Kidney (tissue), 14 donors: ENCODE data around the gene MAF. TPM values are rescaled to one million over a fixed set of nuclear protein-coding genes. Genes with fewer than 3 reads are reported as not detected.

Experiments
- DNase-seq, 5 donors: peaks; one replicate each; pipeline ENCODE4 v3.0.0-alpha.2; 2013 to 2020
- FAIRE-seq: peaks from 2 replicates; lab custom pipeline; 2012; peaks lifted over from hg19 to GRCh38; lab: Jason Lieb, UNC
- H3K27ac ChIP-seq, 2 donors: one replicate each; pipeline ENCODE4 v1.7.0; 2013; ENCODE audit warnings: low read depth in 2 of 2, low read length in 2 of 2, inconsistent platforms in 1 of 2
- H3K27me3 ChIP-seq: one replicate; pipeline ENCODE4 v1.7.1; 2013; ENCODE audit warnings: low read length, inconsistent platforms; ENCODE audit not compliant: control insufficient read depth, insufficient read depth
- H3K36me3 ChIP-seq, 3 donors: one replicate each; pipeline versions ENCODE4 v1.7.0 to v1.7.1; 2013; ENCODE audit warnings: low read length in 3 of 3, control low read depth in 1 of 3, inconsistent platforms in 1 of 3; ENCODE audit not compliant: insufficient read depth in 3 of 3, control insufficient read depth in 2 of 3
- H3K4me1 ChIP-seq, 3 donors: one replicate each; pipeline versions ENCODE4 v1.7.0 to v1.7.1; 2013; ENCODE audit warnings: low read length in 3 of 3, inconsistent platforms in 1 of 3, low read depth in 1 of 3; ENCODE audit not compliant: control insufficient read depth in 2 of 3, insufficient read depth in 2 of 3
- H3K4me3 ChIP-seq, 3 donors: one replicate each; pipeline versions ENCODE4 v1.7.0 to v1.8.1; 2013; ENCODE audit warnings: low read length in 3 of 3, control low read depth in 1 of 3, inconsistent platforms in 1 of 3
- H3K9ac ChIP-seq, 3 donors: one replicate each; pipeline versions ENCODE4 v1.7.0 to v1.7.1; 2013; ENCODE audit warnings: low read length in 3 of 3, control low read depth in 1 of 3, inconsistent platforms in 1 of 3
- H3K9me3 ChIP-seq, 3 donors: one replicate each; pipeline versions ENCODE4 v1.7.0 to v1.7.1; 2013; ENCODE audit warnings: low read length in 3 of 3, control low read depth in 1 of 3, inconsistent platforms in 1 of 3; ENCODE audit not compliant: control insufficient read depth in 2 of 3, insufficient read depth in 1 of 3
- CTCF ChIP-seq: IDR thresholded peaks from 3 replicates; pipeline ENCODE4 v1.5.1; 2012; ENCODE audit warnings: mild to moderate bottlenecking, moderate library complexity, borderline replicate concordance; ENCODE audit not compliant: insufficient read depth; ENCODE audit errors: extremely low read depth
- intact Hi-C: fragments of 100-400 bp; cut with DNase I; formaldehyde crosslinking; loops from one replicate; pipeline ENCODE4 v1.11.1; 2022
- polyA plus RNA-seq: library from polyadenylated mRNA; stranded (reverse); fragments of 350-450 nt; fragmentation: Illumina TruSeq; extraction: RNeasy Lipid Tissue Mini Kit (QIAGEN cat#74804); gene quantifications from one replicate; pipeline ENCODE4 v1.2.3, GENCODE V29; 2014; ENCODE audit warnings: low read depth, low replicate concordance; ENCODE audit not compliant: insufficient read depth
- total RNA-seq: library from RNA; stranded (reverse); fragmentation: NEBNext Ultra II Directional; extraction: Animal tissue kit (Norgen Biotek cat#: 25700); gene quantifications from one replicate; pipeline ENCODE4 v1.2.1, GENCODE V29; 2021
- donor health status: control.
- donor health status: control.
- donor health status: control.
- donor health status: control.
- donor health status: control.
- donor health status: DM: yes; HTN: yes; CAD: no.
- donor health status: Normal renal cell carcinoma (clear cell type).

The MAF gene
- total and polyA plus RNA-seq, 2 donors from 2014 or later = 47.1 to 70.1 TPM

DNA sequence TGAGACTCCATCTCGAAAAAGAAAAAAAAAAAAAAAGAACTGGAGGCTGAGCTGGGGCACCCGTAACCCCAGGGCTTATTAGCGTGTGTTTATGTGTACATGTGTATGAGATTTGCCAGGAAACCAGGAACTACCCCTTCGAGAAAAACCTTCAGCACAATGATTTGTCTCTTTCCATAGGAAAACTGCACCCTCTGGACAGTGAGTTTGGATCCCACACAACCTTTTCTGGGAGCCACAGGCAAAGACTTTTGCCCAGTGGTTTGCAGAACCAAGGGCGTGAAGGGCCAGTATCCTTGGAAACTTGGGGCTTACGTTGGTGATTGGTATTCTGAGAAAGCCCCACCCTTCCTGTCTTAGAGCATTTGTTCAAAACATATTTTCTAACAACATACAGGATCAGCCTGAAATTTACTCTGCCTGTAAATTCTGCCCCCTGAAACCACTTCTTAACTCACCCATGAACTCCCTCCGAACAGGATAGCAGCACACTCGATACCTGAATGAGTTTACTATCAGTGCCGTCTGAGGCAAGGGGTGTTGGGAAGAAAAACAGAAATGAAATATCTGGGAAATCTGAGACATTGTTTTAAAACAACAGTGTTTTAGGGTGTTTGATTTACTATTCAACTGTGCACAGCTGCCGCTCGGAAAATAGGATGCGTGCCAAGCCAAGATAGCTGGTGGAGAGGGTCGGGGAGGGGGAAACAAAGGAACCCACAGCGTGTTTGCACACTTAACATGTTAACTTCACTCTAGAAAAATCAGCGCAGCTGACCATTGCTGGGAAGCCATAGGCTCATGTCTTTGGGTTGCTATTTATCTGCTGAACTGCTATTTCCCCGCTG is 40.2 kb upstream of the MAF start:
- Histone ChIP-seq H3K9ac (no peak overlapping the region), H3K9me3 (no peaks in the 10 kb centered on the region), H3K36me3 (no peaks in the 10 kb centered on the region), H3K4me3 (peak overlapping the region in 2 of 3 donors; percentile 23 to 42), H3K27me3 (no peaks in the 10 kb centered on the region), H3K4me1 (peaks cover 0 to 2% (median 0%) of the 10 kb centered on the region in 3 donors), H3K27ac (no peak overlapping the region)
- no peak for TF ChIP-seq CTCF
- intact Hi-C loops = no loop called here
- DNase-seq = peak in 3 of 5 donors; percentile 62 to 70 (median 64)
- FAIRE-seq = no peak

DNA sequence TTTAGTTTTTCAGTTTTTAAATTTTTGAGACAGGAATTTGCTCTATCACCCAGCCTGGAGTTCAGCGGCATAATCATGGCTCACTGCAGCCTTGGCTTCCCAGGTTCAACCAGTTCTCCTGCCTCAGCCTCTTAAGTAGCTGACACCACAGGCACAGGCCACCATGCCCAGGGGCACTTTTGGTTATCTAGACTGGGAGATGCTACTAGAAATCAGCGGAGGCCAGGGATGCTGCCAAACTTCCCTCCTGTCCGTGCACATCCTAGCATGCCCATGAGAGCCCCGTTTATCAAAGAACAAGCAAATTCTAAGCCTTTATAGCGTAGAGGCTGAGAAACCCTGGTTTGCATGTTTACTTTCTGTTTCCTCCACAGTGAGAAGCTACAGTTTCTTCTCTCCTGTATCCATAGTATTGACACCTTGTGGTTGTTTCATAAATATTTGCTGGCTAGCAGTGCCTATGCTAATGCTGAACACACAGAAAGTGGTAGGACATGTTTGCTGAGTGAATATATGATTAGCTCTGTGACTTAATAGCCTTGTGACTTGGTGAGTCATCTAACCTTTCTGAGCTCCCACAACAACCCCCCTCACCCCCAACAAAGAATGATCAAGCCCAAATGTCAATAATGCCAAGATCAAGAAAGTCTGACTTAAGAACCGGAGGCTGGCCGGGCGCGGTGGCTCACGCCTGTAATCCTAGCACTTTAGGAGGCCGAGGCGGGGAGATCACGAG is 39.2 kb upstream of the MAF start:
- H3K9me3 ChIP-seq = no peaks in the 10 kb centered on the region
- no peak overlapping the region for H3K4me3 ChIP-seq
- intact Hi-C loops = no loop called here
- FAIRE-seq (no peak), DNase-seq (no peak)
- H3K4me1 ChIP-seq = peaks cover 0 to 2% (median 0%) of the 10 kb centered on the region in 3 donors
- no peak overlapping the region for H3K27ac ChIP-seq
- no peak for TF ChIP-seq CTCF
- no peak overlapping the region for H3K9ac ChIP-seq
- no peaks in the 10 kb centered on the region for H3K36me3 ChIP-seq
- H3K27me3 ChIP-seq = no peaks in the 10 kb centered on the region

GRCh38 chr16:79638386-79638785 is 37.8 kb upstream of the MAF start:
- no peaks in the 10 kb centered on the region for H3K27me3 ChIP-seq
- H3K9ac ChIP-seq = no peak overlapping the region
- no peak overlapping the region for H3K4me3 ChIP-seq
- intact Hi-C loops = no loop called here
- no peak overlapping the region for H3K27ac ChIP-seq
- no peak for DNase-seq
- no peaks in the 10 kb centered on the region for H3K36me3 ChIP-seq
- no peak for TF ChIP-seq CTCF
- H3K4me1 ChIP-seq = peaks cover 0 to 2% (median 0%) of the 10 kb centered on the region in 3 donors
- no peak for FAIRE-seq
- no peaks in the 10 kb centered on the region for H3K9me3 ChIP-seq
